ENCODE data around the gene ADM5. TPM values are rescaled to one million over a fixed set of nuclear protein-coding genes. Genes with fewer than 3 reads are reported as not detected.

ADM5 gene, protein sequence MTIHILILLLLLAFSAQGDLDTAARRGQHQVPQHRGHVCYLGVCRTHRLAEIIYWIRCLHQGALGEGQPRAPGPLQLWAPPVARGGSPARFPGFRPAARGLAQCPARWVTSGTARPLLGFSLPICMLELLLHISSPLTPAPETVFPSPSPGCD
- total RNA-seq: 1.9 TPM

DNA sequence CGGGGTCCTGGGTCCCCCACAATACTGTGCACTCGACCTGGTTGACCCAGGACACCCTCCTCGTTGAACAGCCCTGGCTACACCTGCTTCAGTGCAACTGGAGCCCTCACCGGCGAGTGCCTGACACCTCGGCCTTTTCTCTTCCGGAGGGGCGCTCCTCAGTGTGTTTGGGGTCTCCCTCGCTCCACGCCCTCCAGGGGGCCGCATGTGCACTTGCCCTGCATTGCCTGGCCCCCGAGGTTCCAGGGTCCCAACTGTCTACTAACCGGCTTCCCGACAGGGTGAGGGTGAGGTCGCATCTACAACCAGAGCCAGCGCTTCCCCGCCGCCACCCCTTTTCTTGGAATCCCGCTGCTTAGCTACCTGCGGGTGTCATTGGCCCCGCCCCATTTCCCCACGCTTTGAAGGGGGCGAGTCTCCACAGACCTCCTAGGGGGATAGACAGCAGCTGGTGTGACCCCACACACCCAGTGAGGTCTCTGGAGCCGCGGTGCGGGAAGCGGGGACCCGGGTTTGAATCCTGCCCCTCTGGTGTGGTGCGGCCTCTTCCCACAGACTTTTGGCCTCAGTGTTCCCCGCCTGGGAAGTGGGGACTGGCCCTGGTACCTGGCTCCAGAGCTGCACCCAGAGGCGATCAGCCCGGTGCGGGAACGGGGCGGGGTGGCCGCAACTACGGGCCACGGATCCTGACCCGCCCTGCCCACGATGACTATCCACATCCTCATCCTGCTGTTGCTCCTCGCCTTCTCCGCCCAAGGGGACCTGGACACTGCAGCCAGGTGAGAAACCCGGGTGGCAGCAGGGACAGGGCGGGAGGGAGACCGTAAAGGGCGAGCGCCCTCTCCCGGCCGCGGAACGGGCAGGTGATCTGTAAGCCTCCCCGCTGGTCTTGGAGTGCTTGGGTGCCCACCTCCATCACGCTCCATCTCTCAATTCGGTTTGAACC lies at the start of gene ADM5:
Gene ADM5, plus strand, starts transcription at position 462 of the 946 bp plus-strand sequence. Its CDS starts 244 bp downstream, at position 706.
- DNase-seq (ENCODE audit: low read depth in 2 of 3, low spot score in 2 of 3): peak in 1 of 3 donors; percentile 30

DNA sequence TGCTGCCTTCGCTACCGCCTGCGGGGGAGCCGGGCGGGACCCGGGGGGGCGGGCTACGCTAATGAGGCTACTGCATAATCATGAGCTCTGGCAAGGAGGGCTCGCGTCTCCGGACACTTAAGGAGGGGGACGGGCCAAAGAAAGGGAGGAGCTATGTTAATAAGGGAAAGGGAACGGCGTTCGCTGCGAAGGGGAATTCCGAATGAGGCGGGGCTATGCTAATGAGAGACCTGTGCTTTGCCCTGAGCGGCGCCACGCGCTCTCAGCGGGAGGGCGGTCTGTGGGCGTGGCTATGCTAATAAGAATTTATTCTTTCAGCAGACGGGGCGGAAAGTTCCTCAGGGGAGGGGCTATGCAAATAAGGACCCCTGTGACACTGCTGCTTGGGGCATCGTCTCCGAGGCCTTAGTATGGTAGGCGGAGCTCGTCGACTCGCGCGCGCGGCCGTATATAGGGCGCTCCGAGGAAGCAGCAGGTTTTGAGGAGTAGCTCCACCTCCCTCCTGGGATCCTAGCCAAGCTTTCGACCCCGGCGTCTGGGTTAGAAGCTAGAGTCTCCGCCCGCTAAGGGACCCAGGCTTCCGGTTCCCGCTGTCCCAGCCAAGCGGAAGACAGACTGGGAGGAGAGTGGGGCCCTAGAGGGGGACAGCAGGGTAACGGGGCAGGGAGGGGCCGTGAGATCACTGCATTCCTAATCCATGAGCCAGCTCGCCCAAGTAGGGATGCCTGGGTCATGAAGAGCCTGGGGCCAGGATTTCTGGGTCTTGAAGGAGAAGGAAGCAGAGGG lies 49.1 kb upstream of the ADM5 start, which contains the start of gene RRAS:
Gene RRAS, minus strand, starts transcription at position 31 of the 786 bp plus-strand sequence. CDS start 45 bp downstream, outside the sequence.
- DNase-seq (ENCODE audit: low read depth in 2 of 3, low spot score in 2 of 3): peak; percentile 97 to 100 (median 100)

DNA sequence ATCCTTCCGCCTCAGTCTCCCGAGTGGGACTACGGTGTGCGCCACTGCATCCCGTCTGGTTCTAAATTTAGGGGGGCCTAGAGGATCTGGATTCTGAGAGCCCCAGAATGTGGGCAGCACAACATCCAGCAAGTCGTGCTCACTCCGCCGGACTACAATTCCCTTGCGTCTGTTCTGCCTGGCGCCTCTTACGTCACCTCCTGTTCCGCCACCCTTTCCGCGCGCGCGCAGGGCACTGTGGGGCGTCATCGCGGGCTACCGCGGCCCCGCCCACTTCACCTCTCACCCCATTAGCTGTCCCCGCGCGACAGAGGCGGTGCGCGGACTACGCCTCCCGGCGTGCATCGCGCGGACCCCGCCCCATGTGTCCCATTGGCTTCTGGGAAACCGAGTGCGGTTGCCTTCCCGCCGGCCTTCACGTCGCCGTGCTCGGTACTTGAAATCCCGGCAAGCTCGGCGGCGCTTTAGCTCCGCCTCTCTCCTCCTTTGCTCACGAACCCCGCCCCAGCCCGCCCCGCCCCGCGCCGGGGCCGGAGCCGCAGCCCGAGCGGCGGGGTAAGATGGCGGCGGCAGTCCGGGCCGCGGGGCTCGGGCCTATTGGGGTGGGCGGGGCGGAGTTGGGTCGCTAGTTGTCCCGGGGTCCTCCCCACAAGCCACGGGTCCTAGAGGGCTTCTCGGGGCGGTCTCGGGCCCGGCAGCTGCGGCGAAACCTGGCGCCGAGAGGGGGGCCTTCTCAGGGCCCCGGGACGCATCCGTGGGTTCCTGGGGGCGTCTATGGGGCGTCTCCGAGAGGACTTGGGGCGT lies 47.5 kb upstream of the ADM5 start, which contains the start of gene SCAF1:
Gene SCAF1, plus strand, starts transcription at position 522 of the 804 bp plus-strand sequence. CDS start 2,818 bp downstream, outside the sequence.
- peak; percentile 98 to 100 (median 99) for DNase-seq (ENCODE audit: low read depth in 2 of 3, low spot score in 2 of 3)

DNA sequence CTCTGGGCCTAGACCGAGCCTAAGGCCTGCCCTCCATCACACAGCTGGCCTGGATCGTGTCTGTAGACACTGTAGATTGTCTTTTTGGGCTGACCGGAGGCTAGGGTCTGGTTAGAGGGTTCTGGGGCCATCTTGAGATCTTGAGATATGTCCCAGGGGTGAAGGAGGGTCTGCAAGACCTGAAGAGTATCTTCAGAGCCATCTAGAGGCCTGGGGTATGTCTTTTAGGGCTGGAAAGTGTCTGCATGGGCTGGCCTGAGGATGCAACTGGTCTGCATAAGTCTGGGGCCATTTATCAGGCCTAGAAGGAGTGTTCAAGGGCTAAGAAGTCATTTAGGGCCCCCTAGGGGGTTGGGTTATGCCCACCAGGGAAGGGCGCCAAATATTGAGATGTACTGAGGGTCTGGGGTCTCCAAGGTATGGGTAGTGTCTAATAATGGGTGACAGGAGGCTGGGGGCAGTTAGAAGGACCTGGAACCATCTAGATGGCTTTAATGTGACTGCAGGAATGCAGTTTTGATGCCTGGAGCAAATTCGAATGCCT lies 46.8 kb upstream of the ADM5 start:
- DNase-seq (ENCODE audit: low read depth in 2 of 3, low spot score in 2 of 3): peak in 1 of 3 donors; percentile 47

DNA sequence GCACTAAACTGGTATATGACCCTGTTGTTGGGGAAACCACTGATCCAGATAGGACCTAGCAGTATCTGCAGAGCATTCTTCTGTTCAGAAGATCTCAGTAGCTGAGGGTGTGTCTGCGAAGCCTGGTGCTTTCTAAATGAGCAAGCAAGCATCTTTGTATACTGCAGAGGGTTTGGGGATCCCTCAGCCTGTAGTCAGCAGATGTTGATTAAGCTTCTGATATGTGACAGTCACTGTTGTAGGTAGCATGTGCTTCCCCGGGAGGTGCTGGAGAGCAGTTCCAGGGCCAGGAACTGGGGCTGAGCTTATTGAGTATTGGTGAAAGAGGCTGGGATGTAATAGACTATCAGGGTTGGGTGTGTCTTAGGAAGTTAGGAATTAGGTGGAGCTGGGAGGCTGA lies 45.9 kb upstream of the ADM5 start:
- no peak for DNase-seq (ENCODE audit: low read depth in 2 of 3, low spot score in 2 of 3)

DNA sequence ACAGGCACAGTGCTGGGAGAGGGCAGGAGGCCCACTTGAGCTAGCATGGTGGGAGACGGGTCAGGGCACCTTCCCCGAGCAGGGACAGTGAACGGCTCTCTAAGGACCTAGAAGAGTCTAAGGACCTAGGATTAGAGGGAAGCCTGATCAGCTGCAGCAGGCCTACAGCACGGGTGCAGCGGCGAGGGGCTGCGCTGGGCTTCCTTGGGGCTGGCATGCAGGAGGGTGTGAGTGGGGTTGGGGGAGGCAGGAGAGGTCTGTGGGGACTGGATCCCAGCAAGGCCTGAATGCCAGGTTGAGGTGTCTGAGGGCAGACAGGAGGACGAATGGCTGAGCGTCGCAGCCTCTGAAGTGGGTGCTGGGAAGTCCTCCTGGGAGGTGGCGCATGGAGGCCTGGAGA lies 43.8 kb upstream of the ADM5 start:
- no peak for DNase-seq (ENCODE audit: low read depth in 2 of 3, low spot score in 2 of 3)

DNA sequence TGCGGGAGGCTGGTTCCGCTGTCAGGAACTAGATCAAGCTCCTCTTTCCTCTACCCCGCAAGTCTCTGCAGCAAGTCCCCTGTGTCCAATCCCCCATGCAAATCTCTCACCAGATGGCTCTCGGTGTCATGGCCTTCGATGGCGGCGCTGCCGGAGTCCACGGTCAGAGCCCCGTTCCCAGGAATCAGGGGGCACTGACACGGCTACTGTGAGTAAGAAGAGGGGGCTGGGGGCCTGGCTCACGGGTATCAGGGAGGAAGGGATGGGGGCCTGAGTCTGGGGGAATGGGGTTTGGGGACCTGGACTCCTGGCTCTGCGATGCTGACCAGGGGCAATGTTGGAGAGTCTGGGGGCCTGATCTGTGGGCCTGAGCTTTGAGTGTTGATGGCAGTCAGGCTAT lies 43.4 kb upstream of the ADM5 start:
- no peak for DNase-seq (ENCODE audit: low read depth in 2 of 3, low spot score in 2 of 3)

DNA sequence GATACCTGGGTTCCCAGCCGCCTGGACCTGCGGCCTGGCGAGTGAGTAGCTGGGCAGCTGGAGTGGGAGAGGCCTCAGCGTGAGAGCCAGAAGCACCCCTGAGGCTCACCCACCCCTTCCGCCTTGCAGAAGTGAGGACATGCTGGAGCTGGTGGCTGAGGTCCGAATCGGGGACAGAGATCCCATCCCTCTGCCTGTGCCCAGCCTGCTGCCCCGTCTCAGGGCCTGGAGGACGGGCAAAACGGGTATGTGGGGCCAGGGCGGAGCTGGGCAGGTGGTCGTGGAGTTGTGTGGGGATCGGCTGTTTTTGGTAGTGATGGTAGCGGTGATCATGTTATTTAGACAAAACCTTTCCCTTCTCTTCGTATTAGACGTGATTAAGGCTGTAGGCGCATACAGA lies 42.8 kb upstream of the ADM5 start:
- no peak for DNase-seq (ENCODE audit: low read depth in 2 of 3, low spot score in 2 of 3)

DNA sequence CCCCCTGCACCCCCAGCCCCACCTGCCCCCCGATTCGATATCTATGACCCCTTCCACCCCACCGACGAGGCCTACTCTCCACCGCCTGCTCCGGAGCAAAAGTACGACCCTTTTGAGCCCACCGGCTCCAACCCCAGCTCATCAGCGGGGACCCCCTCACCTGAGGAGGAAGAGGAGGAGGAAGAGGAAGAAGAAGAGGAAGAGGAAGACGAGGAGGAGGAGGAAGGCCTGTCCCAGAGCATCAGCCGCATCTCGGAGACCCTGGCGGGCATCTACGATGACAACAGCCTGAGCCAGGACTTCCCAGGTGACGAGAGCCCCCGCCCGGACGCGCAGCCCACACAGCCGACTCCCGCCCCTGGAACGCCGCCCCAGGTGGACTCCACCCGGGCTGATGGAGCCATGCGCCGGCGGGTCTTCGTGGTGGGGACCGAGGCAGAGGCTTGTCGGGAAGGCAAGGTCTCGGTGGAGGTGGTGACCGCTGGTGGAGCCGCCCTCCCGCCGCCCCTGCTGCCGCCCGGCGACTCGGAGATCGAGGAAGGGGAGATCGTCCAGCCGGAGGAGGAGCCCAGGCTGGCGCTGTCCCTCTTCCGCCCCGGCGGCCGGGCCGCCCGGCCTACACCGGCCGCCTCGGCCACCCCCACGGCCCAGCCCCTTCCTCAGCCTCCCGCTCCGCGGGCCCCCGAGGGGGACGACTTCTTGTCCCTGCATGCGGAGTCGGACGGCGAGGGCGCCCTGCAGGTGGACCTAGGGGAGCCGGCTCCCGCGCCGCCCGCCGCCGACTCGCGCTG lies 38.2 kb upstream of the ADM5 start:
- no peak for DNase-seq (ENCODE audit: low read depth in 2 of 3, low spot score in 2 of 3)

DNA sequence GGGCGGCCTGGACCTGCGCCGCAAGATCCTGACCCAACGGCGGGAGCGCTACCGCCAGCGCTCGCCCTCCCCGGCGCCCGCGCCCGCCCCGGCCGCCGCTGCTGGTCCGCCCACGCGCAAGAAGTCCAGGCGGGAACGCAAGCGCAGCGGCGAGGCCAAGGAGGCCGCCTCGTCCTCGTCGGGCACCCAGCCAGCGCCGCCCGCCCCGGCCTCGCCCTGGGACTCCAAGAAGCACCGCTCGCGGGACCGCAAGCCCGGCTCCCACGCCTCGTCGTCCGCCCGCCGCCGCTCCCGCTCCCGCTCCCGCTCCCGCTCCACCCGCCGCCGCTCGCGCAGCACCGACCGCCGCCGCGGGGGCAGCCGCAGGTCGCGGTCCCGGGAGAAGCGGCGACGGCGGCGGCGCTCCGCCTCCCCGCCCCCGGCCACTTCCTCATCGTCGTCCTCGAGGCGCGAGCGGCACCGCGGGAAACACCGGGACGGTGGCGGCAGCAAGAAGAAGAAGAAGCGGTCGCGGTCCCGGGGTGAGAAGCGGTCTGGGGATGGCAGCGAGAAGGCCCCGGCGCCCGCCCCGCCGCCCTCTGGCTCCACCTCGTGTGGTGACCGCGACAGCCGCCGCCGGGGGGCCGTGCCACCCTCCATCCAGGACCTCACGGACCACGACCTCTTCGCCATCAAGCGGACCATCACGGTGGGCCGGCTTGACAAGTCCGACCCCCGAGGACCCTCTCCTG lies 37.4 kb upstream of the ADM5 start:
- DNase-seq (ENCODE audit: low read depth in 2 of 3, low spot score in 2 of 3): no peak

DNA sequence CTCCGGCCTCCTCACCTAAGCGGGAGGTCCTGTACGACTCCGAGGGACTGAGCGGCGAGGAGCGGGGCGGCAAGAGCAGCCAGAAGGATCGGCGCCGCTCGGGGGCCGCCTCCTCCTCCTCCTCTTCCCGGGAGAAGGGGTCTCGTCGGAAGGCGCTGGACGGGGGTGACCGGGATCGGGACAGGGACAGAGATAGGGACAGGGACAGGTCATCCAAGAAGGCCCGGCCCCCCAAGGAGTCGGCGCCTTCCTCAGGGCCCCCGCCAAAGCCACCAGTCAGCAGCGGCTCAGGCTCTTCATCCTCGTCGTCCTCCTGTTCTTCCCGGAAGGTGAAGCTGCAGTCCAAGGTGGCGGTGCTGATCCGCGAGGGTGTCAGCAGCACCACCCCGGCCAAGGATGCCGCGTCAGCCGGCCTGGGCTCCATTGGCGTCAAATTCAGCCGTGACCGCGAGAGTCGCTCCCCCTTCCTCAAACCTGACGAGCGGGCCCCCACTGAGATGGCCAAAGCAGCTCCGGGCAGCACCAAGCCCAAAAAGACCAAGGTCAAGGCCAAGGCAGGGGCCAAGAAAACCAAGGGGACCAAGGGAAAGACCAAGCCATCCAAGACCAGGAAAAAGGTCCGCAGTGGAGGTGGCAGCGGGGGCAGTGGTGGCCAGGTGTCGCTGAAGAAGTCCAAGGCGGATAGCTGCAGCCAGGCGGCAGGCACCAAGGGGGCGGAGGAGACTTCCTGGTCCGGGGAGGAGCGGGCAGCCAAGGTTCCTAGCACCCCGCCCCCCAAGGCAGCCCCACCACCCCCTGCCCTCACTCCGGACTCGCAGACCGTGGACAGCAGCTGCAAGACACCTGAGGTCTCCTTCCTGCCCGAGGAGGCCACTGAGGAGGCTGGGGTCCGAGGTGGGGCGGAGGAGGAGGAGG lies 36.6 kb upstream of the ADM5 start:
- DNase-seq (ENCODE audit: low read depth in 2 of 3, low spot score in 2 of 3): no peak

DNA sequence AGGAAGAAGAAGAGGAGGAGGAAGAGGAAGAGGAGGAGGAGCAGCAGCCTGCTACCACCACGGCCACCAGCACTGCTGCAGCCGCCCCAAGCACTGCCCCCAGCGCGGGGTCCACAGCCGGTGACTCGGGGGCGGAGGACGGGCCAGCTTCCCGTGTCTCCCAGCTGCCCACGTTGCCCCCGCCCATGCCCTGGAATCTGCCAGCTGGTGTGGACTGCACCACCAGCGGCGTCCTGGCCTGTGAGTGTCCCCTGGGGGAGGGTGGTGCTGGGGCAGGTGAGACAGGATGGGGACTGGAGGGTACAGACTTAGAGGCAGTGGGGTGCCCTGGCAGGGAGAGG lies 36.0 kb upstream of the ADM5 start:
- no peak for DNase-seq (ENCODE audit: low read depth in 2 of 3, low spot score in 2 of 3)

DNA sequence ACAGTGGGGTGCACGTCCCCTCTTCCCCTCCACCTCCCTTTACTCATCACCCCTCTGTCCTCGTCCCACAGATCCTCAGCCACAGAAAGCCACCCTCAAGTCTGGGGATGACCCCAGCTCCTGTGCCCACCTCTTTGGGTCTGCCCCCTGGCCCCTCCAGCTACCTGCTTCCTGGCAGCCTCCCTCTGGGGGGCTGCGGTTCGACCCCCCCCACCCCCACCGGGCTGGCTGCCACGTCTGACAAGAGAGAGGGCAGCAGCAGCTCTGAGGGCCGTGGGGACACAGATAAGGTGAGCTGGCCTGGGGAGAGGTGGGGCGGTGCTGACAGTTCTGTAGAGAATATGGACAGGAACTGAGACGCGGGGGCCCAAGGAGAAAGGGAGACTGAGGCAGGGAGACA lies 34.8 kb upstream of the ADM5 start:
- DNase-seq (ENCODE audit: low read depth in 2 of 3, low spot score in 2 of 3): no peak

DNA sequence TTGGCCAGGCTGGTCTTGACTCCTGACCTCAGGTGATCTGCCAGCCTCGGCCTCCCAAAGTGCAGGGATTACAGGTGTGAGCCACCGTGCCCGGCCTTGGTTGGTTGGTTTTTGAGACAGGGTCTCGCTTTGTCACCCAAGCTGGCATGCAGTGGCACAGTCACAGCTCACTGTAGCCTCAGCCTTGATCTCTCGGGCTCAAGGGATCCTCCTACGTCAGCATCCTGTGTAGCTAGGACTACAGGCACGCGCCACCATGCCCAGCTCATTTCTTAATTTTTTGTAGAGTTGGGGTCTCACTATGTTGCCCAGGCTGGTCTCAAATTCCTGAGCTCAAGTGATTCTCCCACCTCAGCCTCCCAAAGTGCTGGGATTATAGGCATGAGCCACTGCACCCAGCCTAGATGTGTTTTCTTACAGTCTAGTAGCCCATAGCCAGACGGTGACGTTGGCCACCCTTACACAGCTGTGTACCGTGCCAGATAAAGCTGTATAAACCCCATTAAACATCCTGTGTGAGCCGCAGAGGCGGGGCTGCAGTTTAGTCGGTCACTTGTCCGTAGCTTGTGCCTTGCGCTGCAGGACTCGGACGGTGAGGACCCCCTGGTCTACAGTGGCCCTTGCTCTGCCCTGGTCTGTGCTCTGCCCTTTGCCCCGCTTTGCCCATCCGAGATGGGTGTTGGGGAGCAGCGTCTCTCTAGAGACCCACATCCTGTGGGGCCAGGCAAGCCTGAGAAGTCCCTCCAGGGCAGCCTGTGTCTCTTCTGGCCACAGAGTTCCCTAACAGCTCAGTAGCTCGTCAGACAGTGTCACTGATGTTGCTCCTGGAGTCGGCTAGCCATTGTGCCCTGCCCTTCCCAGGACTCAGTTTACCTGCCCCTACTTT lies 33.6 kb upstream of the ADM5 start:
- no peak for DNase-seq (ENCODE audit: low read depth in 2 of 3, low spot score in 2 of 3)

DNA sequence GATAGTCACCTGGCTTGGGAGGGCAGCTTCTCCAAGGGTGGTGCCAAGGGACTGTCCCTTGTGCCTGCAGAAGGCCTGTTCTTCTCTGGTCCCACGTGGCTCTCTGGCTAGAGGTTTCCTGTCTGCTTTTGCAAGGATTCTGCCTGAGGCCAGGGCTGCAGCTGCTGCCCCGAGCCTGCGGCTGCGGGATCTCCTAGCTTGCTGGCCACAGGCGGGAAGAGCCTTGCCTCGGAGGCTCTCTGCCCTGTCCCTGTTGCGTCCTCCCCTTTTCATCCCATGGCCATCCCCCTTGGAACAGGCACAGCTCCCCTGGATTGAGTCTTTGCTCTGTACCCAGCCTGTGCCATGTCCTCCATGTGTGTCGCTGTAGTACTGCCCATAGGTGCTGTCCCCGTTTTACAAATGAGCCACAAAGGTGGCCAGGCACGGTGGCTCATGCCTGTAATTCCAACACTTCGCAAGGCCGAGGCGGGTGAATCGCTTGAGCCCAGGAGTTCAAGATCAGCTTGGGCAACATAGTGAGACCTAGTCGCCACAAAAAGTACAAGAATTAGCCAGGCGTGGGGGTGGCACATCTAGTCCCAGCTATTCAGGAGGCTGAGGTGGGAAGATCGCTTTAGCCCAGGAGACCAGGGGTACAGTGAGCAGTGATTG lies 32.8 kb upstream of the ADM5 start:
- DNase-seq (ENCODE audit: low read depth in 2 of 3, low spot score in 2 of 3): no peak
